Right lobe of liver (tissue), 4 donors: ENCODE results near the gene HARBI1.

ENCODE experiments used
- POLR2A ChIP-seq: fragments of 450-650 bp; IDR thresholded peaks from one replicate; pipeline ENCODE4 v1.6.1; 2017; ENCODE audit warnings: antibody characterized with exemption, mild to moderate bottlenecking
- TF ChIP-seq, protein P1 (sequence below), 4 donors: fragments of 200-600 bp in 3 of 4; fragments of 450-650 bp in 1 of 4; IDR thresholded peaks; one replicate each; pipeline versions ENCODE4 v1.5.1 to v1.8.0; 2016 to 2022; ENCODE audit warnings: antibody characterized with exemption in 4 of 4, mild to moderate bottlenecking in 2 of 4
- donor health status: DM: no; HTN: no; CAD: no.
- donor health status: DM: no; HTN: no; CAD: no.
- donor health status: DM: no; HTN: yes; CAD: no.

GRCh38 chr11:46562527-46562926 lies 54.5 kb downstream of the HARBI1 start:
- TF ChIP-seq, protein P1, sequence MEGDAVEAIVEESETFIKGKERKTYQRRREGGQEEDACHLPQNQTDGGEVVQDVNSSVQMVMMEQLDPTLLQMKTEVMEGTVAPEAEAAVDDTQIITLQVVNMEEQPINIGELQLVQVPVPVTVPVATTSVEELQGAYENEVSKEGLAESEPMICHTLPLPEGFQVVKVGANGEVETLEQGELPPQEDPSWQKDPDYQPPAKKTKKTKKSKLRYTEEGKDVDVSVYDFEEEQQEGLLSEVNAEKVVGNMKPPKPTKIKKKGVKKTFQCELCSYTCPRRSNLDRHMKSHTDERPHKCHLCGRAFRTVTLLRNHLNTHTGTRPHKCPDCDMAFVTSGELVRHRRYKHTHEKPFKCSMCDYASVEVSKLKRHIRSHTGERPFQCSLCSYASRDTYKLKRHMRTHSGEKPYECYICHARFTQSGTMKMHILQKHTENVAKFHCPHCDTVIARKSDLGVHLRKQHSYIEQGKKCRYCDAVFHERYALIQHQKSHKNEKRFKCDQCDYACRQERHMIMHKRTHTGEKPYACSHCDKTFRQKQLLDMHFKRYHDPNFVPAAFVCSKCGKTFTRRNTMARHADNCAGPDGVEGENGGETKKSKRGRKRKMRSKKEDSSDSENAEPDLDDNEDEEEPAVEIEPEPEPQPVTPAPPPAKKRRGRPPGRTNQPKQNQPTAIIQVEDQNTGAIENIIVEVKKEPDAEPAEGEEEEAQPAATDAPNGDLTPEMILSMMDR (IDR thresholded peaks at IDR 0.05), result no peak
- TF ChIP-seq POLR2A, result no peak
